K562 (cell line): ENCODE data around the gene DDX23. TPM values are rescaled to one million over a fixed set of nuclear protein-coding genes. Genes with fewer than 3 reads are reported as not detected.

ENCODE experiments used
- ATAC-seq: fragments of 200-7000 bp; cut with Tn5 transposase; 3 replicates; pipeline ENCODE4 v1.9.1; 2020; ENCODE audit warnings: moderate library complexity
- BruUV-seq: library from RNA; stranded (reverse); fragments of 400-500 nt; replicated peaks from 2 replicates; lab custom pipeline; 2021; lab: Mats Ljungman, UMichigan
- CTCF ChIA-PET: fragments of 300-600 bp; formaldehyde crosslinking; extraction: SDS; loops from one replicate; lab custom pipeline; 2021; ENCODE audit warnings: low intra/inter-chr PET ratio; lab: Yijun Ruan, JAX
- POLR2A ChIA-PET: fragments of 300-600, 350-650 bp; sonication (Branson Sonifier 250); formaldehyde crosslinking; extraction: SDS; loops from one replicate; lab custom pipeline; 2021; ENCODE audit warnings: antibody characterized with exemption, inconsistent platforms; lab: Yijun Ruan, JAX
- DNase-seq, 4 experiments: peaks; one replicate each; pipeline versions ENCODE4 v3.0.0 to v3.0.0-alpha.2; 2011 to 2018; ENCODE audit warnings: low spot score in 3 of 4, mixed read lengths in 3 of 4; ENCODE audit errors: extremely low read depth in 1 of 4
- FAIRE-seq: peaks from 2 replicates; lab custom pipeline; 2011; peaks lifted over from hg19 to GRCh38; lab: Jason Lieb, UNC
- H2AFZ ChIP-seq: 2 replicates; pipeline ENCODE4 v1.6.0; 2011; ENCODE audit warnings: low read depth, low read length, control low read depth, inconsistent platforms
- H3K27ac ChIP-seq: fragments of 200-600 bp; 3 replicates; pipeline ENCODE4 v1.8.0; 2011; ENCODE audit warnings: low read depth, mild to moderate bottlenecking, control low read depth, inconsistent platforms, low read length, moderate library complexity, mixed read lengths; ENCODE audit errors: extremely low read depth
- H3K27me3 ChIP-seq, 2 experiments: fragments of 300-600 bp in 1 of 2; 2 replicates in 1 of 2; 3 replicates in 1 of 2; pipeline versions ENCODE4 v1.6.0 to v1.8.0; 2011; ENCODE audit warnings: inconsistent platforms in 2 of 2, low read length in 2 of 2, mild to moderate bottlenecking in 1 of 2, mixed read lengths in 1 of 2, moderate library complexity in 1 of 2; ENCODE audit not compliant: control insufficient read depth in 2 of 2, insufficient read depth in 2 of 2
- H3K36me3 ChIP-seq: fragments of 300-600 bp; 3 replicates; pipeline ENCODE4 v1.8.0; 2011; ENCODE audit warnings: mild to moderate bottlenecking, low read length, inconsistent platforms; ENCODE audit not compliant: control insufficient read depth, insufficient read depth
- H3K4me1 ChIP-seq, 2 experiments: fragments of 200-600 bp in 1 of 2; replicated peaks in 1 of 2; 2 replicates in 1 of 2; 3 replicates in 1 of 2; pipeline versions ENCODE4 v1.5.1 to v1.8.0; 2011; ENCODE audit warnings: inconsistent platforms in 2 of 2, low read length in 2 of 2, mild to moderate bottlenecking in 1 of 2, mixed read lengths in 1 of 2, moderate library complexity in 1 of 2; ENCODE audit not compliant: control insufficient read depth in 2 of 2, insufficient read depth in 2 of 2
- H3K4me2 ChIP-seq: 2 replicates; pipeline ENCODE4 v1.6.1; 2011; ENCODE audit warnings: low read length, control low read depth, inconsistent platforms, mixed read lengths; ENCODE audit not compliant: insufficient read depth
- H3K4me3 ChIP-seq: fragments of 200-600 bp; sonication (generic), shearing (Covaris generic); 2 replicates; pipeline ENCODE4 v1.5.1; 2016; ENCODE audit warnings: control low read depth, inconsistent platforms
- H3K79me2 ChIP-seq: fragments of 200-600 bp; 3 replicates; pipeline ENCODE4 v1.8.0; 2011; ENCODE audit warnings: low read length, inconsistent platforms; ENCODE audit not compliant: control insufficient read depth, insufficient read depth
- H3K9ac ChIP-seq, 2 experiments: 2 replicates each; pipeline versions ENCODE4 v1.6.0 to v1.6.1; 2011; ENCODE audit warnings: low read depth in 2 of 2, low read length in 2 of 2, control low read depth in 1 of 2, inconsistent platforms in 1 of 2, mild to moderate bottlenecking in 1 of 2, mixed read lengths in 1 of 2; ENCODE audit not compliant: insufficient read depth in 1 of 2
- H3K9me1 ChIP-seq: one replicate; pipeline ENCODE4 v1.6.0; 2011; ENCODE audit warnings: inconsistent platforms, mild to moderate bottlenecking, low read length, moderate library complexity; ENCODE audit not compliant: control insufficient read depth, insufficient read depth
- H3K9me3 ChIP-seq: replicated peaks from 2 replicates; pipeline ENCODE4 v1.5.1; 2011; ENCODE audit warnings: low read depth, low read length, inconsistent platforms; ENCODE audit not compliant: control insufficient read depth, insufficient read depth
- H4K20me1 ChIP-seq: replicated peaks from 2 replicates; pipeline ENCODE4 v1.6.1; 2011; ENCODE audit warnings: low read length, inconsistent platforms, mixed read lengths; ENCODE audit not compliant: control insufficient read depth, insufficient read depth
- ATF3 ChIP-seq, 2 experiments: fragments of 450-650 bp in 1 of 2; sonication (generic) in 1 of 2; formaldehyde crosslinking in 1 of 2; IDR thresholded peaks in 1 of 2; conservative IDR thresholded peaks in 1 of 2; 2 replicates each; pipeline versions ENCODE4 v1.6.1 to v1.8.1; 2016 to 2023; ENCODE audit warnings: mild to moderate bottlenecking in 2 of 2, moderate library complexity in 2 of 2, inconsistent platforms in 1 of 2, missing genetic modification reagents in 1 of 2
- CEBPG ChIP-seq, 3 experiments: fragments of 200-800 bp in 1 of 3; sonication (Bioruptor generic) in 1 of 3; sonication (generic) in 1 of 3; formaldehyde crosslinking in 1 of 3; IDR thresholded peaks in 2 of 3; conservative IDR thresholded peaks in 1 of 3; 2 replicates each; pipeline versions ENCODE4 v1.6.1 to v1.8.0; 2016 to 2022; ENCODE audit warnings: missing compliant biosample characterization in 2 of 3, missing genetic modification characterization in 2 of 3, mild to moderate bottlenecking in 1 of 3, missing genetic modification reagents in 1 of 3
- CREB1 ChIP-seq, 2 experiments: sonication (generic) in 1 of 2; formaldehyde crosslinking in 1 of 2; IDR thresholded peaks; 2 replicates each; pipeline versions ENCODE4 v1.6.1 to v1.8.0; 2012 to 2022; ENCODE audit warnings: inconsistent platforms in 1 of 2, mild to moderate bottlenecking in 1 of 2, missing genetic modification reagents in 1 of 2, moderate library complexity in 1 of 2
- CREM ChIP-seq: IDR thresholded peaks from 2 replicates; pipeline ENCODE4 v1.6.1; 2014; ENCODE audit warnings: antibody characterized with exemption, low read depth
- FOS ChIP-seq: IDR thresholded peaks from 3 replicates; pipeline ENCODE4 v1.6.1; 2011; ENCODE audit not compliant: insufficient read length; ENCODE audit errors: extremely low read depth
- JUN ChIP-seq, 2 experiments: sonication (generic) in 1 of 2; formaldehyde crosslinking in 1 of 2; IDR thresholded peaks; 2 replicates each; pipeline versions ENCODE4 v1.6.1 to v1.8.0; 2012 to 2022; ENCODE audit warnings: borderline replicate concordance in 2 of 2, mild to moderate bottlenecking in 2 of 2, improper control_type of control experiment in 1 of 2, low read depth in 1 of 2, low read length in 1 of 2, missing genetic modification reagents in 1 of 2
- JUND ChIP-seq, 2 experiments: IDR thresholded peaks; 2 replicates in 1 of 2; 3 replicates in 1 of 2; pipeline ENCODE4 v1.6.1; 2011; ENCODE audit warnings: borderline replicate concordance in 2 of 2, low read depth in 2 of 2, low read length in 2 of 2, improper control_type of control experiment in 1 of 2, missing biosample characterization in 1 of 2, missing genetic modification characterization in 1 of 2, missing genetic modification reagents in 1 of 2
- MAFK ChIP-seq: IDR thresholded peaks from 2 replicates; pipeline ENCODE4 v1.6.1; 2011; ENCODE audit warnings: low read length, improper control_type of control experiment
- MCM5 ChIP-seq: fragments of 450-650 bp; IDR thresholded peaks from 2 replicates; pipeline ENCODE4 v1.6.1; 2016; ENCODE audit warnings: low read depth
- MEIS2 ChIP-seq: fragments of 450-650 bp; IDR thresholded peaks from 2 replicates; pipeline ENCODE4 v1.6.1; 2014; ENCODE audit warnings: mild to moderate bottlenecking; ENCODE audit not compliant: partially characterized antibody
- SUPT5H ChIP-seq: fragments of 450-650 bp; IDR thresholded peaks from 2 replicates; pipeline ENCODE4 v1.6.1; 2016
- YBX1 ChIP-seq: fragments of 450-650 bp; IDR thresholded peaks from 2 replicates; pipeline ENCODE4 v1.7.1; 2016; ENCODE audit warnings: mild to moderate bottlenecking
- YY1 ChIP-seq, 3 experiments: IDR thresholded peaks; 2 replicates each; pipeline ENCODE4 v1.6.1; 2011; ENCODE audit warnings: low read length in 2 of 3, mild to moderate bottlenecking in 2 of 3, moderate library complexity in 2 of 3, borderline replicate concordance in 1 of 3, control low read depth in 1 of 3, low read depth in 1 of 3; ENCODE audit not compliant: insufficient read depth in 3 of 3, insufficient replicate concordance in 2 of 3, control insufficient read depth in 1 of 3, insufficient read length in 1 of 3; ENCODE audit errors: extremely low read depth in 1 of 3
- ZBTB7A ChIP-seq: IDR thresholded peaks from 2 replicates; pipeline ENCODE4 v1.6.1; 2011; ENCODE audit warnings: low read depth, mild to moderate bottlenecking, low read length, moderate library complexity, borderline replicate concordance; ENCODE audit not compliant: control insufficient read depth
- ZNF175 ChIP-seq: fragments of 200-800 bp; sonication (Bioruptor generic); IDR thresholded peaks from 2 replicates; pipeline ENCODE4 v1.6.1; 2016; ENCODE audit warnings: low read depth, mild to moderate bottlenecking, missing genetic modification characterization, missing compliant biosample characterization
- ZNF77 ChIP-seq: fragments of 250-450 bp; sonication (Bioruptor Pico); IDR thresholded peaks from 2 replicates; pipeline ENCODE4 v1.5.0; 2020
- ZNF830 ChIP-seq: fragments of 250-450 bp; sonication (Bioruptor Pico); IDR thresholded peaks from 2 replicates; pipeline ENCODE4 v1.5.0; 2021; ENCODE audit warnings: mild to moderate bottlenecking
- WGBS: fragments of 100-300 bp; shearing (Covaris generic); methylation state at CpG from one replicate; pipeline ENCODE4 v1.1.6; 2016; ENCODE audit warnings: low coverage, mixed read lengths; ENCODE audit not compliant: insufficient coverage; ENCODE audit errors: missing lambda C conversion rate; 5-methylcytosine and 5-hydroxymethylcytosine counted together
- in situ Hi-C: fragments of 300-500 bp; cut with MboI; formaldehyde crosslinking; loops from 4 replicates; pipeline ENCODE4 v1.15.0; 2018; ENCODE audit warnings: inconsistent platforms, mixed read lengths
- intact Hi-C: fragments of 100-400 bp; cut with micrococcal nuclease; formaldehyde crosslinking; loops from 2 replicates; pipeline ENCODE4 v1.14.2; 2022
- polyA plus RNA-seq, 8 experiments: library from polyadenylated mRNA; depleted of rRNA in 4 of 8; stranded (reverse) in 5 of 8; unstranded in 3 of 8; fragments of >200 nt; fragmentation: Nextera tagmentation in 2 of 8; fragmentation: Illumina TruSeq in 1 of 8; extraction: Ambion mirVana in 2 of 8; extraction: Trizol in 1 of 8; gene quantifications; 2 replicates each; pipeline versions ENCODE4 v1.2.1 to v1.2.3, GENCODE V29; 2011 to 2014; ENCODE audit warnings: inconsistent platforms in 1 of 8, missing spikeins in 1 of 8
- total RNA-seq, 7 experiments: library from RNA; depleted of rRNA in 6 of 7; stranded (reverse); fragments of >200 nt in 6 of 7; fragmentation: Illumina TruSeq in 2 of 7; extraction: Trizol in 2 of 7; gene quantifications; 2 replicates each; pipeline versions ENCODE4 v1.2.1 to v1.2.3, GENCODE V29; 2011 to 2021; ENCODE audit warnings: low replicate concordance in 1 of 7

The DDX23 gene
- total and polyA plus RNA-seq, 9 of the 15 experiments (the other 6 are each of a cell fraction or from before 2014, with no cell fraction given), result 32.4 to 138 (median 104) TPM

GRCh38 chr12:48861111-48861510 lies 9.1 kb upstream of the DDX23 start:
- Histone ChIP-seq H3K9me3 (no peaks in the 10 kb centered on the region), H3K79me2 (no peaks in the 10 kb centered on the region), H3K4me2 (no peak overlapping the region; the same call in 1 of the 2 replicates), H3K36me3 (no peaks in the 10 kb centered on the region), H3K27ac (no peak overlapping the region), H3K27me3 (peaks cover 27 to 37% of the 10 kb centered on the region in 2 experiments), H3K4me1 (peaks cover 5 to 8% of the 10 kb centered on the region in 2 experiments; a peak in 3 of 5 replicates), H3K4me3 (no peak overlapping the region), H4K20me1 (0 out of 2 replicates have a peak, but pooled peaks cover 4% of the 10 kb centered on the region), H2AFZ (no peak overlapping the region), H3K9me1 (no peaks in the 10 kb centered on the region), H3K9ac (no peak overlapping the region)
- WGBS, result 0% methylated on average over 2 of the region's 2 CpGs
- in situ Hi-C loops (no loop called here), intact Hi-C loops (no loop called here)
- CTCF ChIA-PET, result no interaction called here
- POLR2A ChIA-PET, result interaction anchor here (0.7 kb wide), 1 partner anchor 8 kb away, joined by 4 read pairs; no protein-coding TSS in a partner anchor
- TF ChIP-seq FOS (no peak), SUPT5H (no peak), CREB1 (IDR thresholded peaks at IDR 0.05) (peak; percentile 64; the same call in 1 of the 2 replicates), CREB1 (CRISPR knock-in tag; IDR thresholded peaks at IDR 0.05) (no peak), ATF3 (IDR thresholded peaks at IDR 0.05) (peak; percentile 75), ATF3 (CRISPR knock-in tag; conservative IDR thresholded peaks at IDR 0.05) (no peak), YBX1 (no peak), MCM5 (no peak), ZNF77 (CRISPR knock-in tag) (no peak), ZNF830 (no peak), JUND (IDR thresholded peaks at IDR 0.05; ENCODE audit: borderline replicate concordance, low read depth, low read length) (peak; percentile 33; the same call in 1 of the 2 replicates), JUND (tag; IDR thresholded peaks at IDR 0.05; ENCODE audit: borderline replicate concordance, low read depth, low read length) (no peak), JUN (IDR thresholded peaks at IDR 0.05; ENCODE audit: borderline replicate concordance, low read depth, low read length) (0 out of 2 replicates have a peak, but pooled peaks have one; percentile 17), JUN (CRISPR knock-in tag; IDR thresholded peaks at IDR 0.05; ENCODE audit: borderline replicate concordance) (no peak), CEBPG (CRISPR knock-in tag; IDR thresholded peaks at IDR 0.05) (peak; percentile 55), CEBPG (tag; conservative IDR thresholded peaks at IDR 0.05 in 1 of 2, IDR thresholded peaks at IDR 0.05 in 1 of 2) (peak in 1 of 2 experiments; percentile 79; a peak in 2 of 4 replicates), MEIS2 (peak; percentile 63), YY1 (IDR thresholded peaks at IDR 0.05; ENCODE audit: borderline replicate concordance in 1 of 3, control insufficient read depth in 1 of 3, extremely low read depth in 1 of 3, insufficient read depth in 3 of 3, insufficient read length in 1 of 3, insufficient replicate concordance in 2 of 3, low read depth in 1 of 3, low read length in 2 of 3) (no peak), ZBTB7A (no peak), MAFK (no peak), CREM (peak; percentile 69), ZNF175 (CRISPR knock-in tag) (0 out of 2 replicates have a peak, but pooled peaks have one; percentile 43)
- BruUV-seq, result no TSS peak
- FAIRE-seq, result no peak
- no peak for DNase-seq
- ATAC-seq, result no peak
